Activated T-helper 1 cell treated with anti-CD3 and anti-CD28 coated beads, Interleukin-2, amount 50 U/mL, for 16 hours (primary cell): ENCODE data around the gene MRPL21.

Experiments
- DNase-seq, 2 donors: peaks; one replicate each; pipeline ENCODE4 v3.0.0-alpha.2; 2020; ENCODE audit warnings: low read depth in 1 of 2, low spot score in 1 of 2

The MRPL21 gene

DNA sequence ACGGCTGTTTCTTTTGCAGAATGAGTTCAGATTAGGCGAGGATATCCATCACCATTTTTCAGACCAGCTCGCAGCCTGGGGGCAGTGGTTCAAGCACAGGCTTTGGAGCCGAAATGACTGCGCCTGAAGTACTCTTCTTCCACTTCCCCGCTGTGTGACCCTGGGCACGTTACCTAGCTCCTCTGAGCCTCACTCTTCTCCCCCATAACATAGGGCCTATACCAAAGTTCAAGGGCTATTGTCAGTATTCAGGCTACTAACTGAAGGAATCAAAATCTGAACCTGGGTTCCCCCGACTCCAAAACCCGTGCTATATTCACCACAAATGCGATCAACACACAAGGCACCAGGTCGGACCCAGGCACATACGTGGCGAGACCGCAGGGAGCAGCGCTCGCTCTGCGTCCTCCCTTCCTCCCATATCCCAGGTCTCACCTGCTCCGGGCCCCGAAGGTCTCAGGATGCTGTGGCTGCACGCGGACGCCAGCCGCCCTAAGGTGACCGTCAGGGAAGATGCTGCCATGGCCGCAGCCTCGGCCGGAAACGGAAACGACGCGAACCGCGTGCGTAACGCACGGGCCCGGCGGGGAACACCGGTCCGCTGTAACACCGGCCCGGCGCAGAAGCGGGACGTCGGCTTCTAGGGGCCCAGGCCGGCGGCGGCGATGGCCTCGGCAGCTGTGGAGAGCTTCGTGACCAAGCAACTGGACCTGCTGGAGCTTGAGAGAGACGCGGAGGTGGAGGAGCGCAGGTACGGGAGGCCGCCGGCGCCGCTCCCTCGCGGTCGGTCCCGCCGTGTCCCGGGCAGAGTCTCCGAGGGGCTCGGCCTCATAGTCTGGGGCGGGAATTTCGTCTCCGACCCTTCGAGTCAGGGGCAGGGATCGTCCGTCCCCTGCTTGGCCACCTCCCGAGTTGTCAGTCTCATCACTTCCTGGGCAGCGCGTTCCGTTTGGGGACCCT, at the start of gene MRPL21, which contains the start of gene IGHMBP2:
MRPL21 (minus strand) TSS at position 545 of the 960 bp plus-strand sequence; CDS start at position 523, 22 bp downstream.
IGHMBP2 (plus strand) TSS at position 604 of the 960 bp plus-strand sequence; CDS start at position 666, 62 bp downstream.
- DNase-seq = peak; percentile 66 to 75

DNA sequence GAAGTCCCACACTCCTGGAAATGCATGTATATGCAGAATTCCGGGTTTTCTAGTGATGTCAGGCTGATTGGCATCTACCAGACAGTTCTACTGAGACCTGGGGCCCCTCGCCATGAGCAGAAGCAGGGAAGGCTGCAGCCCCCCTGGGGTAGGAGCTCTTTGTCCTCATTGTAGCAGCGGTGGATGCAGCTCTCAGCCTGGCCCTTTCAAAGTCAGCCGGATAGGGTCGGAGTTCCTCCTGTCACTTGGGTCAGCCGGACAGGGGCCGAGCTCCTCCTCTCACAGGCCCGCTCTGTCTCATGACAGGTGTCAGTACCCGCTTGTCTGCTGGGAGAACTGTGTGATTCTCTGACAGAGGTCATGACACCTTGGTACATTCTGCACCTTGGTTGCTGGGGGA, 47.1 kb upstream of the MRPL21 start:
- DNase-seq = no peak

- no peak for DNase-seq
Measured at GRCh38 chr11:68950270-68950669, 46.6 kb upstream of the MRPL21 start.

DNA sequence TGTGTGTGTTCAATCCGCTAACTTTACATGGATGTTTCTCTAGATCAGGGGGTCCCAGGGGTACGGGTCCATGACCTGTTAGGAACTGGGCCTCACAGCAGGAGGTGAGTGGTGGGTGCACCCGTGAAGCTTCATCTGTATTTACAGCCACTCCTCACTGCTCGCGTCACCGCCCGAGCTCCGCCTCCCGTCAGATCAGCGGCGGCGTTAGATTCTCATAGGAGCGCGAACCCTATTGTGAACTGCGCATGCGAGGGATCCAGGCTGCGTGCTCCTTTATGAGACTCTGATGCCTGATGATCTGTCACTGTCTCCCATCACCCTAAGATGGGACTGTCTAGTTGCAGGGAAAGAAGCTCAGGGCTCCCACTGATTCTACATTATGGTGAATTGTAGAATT, 45.3 kb upstream of the MRPL21 start:
- DNase-seq = no peak

GRCh38 chr11:68948496-68948895, 44.9 kb upstream of the MRPL21 start:
- no peak for DNase-seq

DNA sequence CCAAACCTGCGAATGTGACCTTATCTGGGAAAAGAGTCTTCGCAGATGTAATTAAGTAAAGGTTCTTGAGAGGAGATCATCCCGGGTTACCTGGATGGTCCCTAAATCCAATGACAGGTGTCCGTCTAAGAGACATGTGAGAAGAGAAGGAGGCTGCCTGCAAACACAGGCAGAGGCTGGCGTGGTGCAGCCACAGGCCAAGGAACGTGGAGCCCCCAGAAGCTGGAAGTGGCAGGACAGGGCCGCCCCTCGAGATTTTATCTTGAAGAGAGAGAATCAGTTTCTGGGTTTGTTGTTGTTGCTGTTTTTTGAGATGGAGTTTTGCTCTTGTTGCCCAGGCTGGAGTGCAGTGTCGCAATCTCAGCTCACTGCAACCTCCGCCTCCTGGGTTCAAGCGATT, 43.5 kb upstream of the MRPL21 start:
- no peak for DNase-seq

- no peak for DNase-seq
Measured at GRCh38 chr11:68946416-68947090, 42.9 kb upstream of the MRPL21 start.

DNA sequence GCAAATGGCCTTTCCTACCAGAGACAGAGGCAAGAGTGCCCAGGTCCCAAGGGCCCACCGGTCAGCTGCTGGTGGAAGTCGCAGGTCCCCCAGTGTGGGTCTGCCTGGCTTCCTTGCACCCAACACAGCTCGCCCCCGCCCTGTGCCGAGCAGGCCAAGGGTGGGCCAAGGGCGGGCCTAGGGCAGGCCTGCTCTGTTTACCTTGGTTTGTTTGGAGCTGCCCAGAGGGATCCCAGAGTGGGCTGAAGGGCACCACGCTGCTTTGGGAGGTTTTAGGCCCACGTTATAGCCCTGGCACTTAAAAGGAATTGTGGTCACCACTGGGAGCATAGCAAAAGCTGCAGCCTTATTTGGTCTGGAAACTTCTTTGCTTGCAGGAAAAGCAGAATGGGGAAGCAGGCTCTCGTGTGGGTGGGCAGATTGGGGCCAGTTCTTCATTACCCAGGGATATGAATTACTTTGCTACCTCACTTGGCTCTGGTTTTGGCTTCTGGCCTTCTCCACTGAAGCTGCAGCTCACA, 39.2 kb upstream of the MRPL21 start:
- no peak for DNase-seq

DNA sequence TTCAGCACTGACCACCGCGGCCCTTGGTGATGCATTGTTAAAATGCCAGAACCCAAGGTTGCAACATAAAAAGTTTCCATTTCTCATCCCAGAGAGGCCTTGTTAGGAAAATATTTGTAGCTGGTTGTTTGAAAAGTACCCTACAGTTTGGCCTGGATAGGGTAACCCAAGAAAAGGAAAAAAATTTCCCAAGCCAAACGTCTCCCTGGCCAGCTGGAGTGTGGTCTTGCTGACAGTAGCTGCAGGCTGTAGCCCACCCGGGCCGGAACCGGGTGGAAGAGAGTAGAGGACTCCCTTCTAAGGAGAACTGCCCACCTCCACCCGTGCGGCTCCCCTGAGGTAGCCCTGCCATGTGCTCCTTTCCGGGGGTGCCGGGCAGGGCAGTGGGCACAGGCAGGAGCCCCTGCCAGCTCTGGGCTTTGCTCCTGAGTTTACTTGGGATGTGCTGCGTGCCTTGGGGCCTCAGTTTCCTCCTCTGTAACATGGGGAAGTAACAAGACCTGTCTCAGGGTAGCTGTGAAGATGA, 38.5 kb upstream of the MRPL21 start:
- no peak for DNase-seq

- no peak for DNase-seq
Measured at GRCh38 chr11:68941324-68942094, 37.9 kb upstream of the MRPL21 start.

- DNase-seq = no peak
Measured at GRCh38 chr11:68940651-68941323, 37.2 kb upstream of the MRPL21 start.

DNA sequence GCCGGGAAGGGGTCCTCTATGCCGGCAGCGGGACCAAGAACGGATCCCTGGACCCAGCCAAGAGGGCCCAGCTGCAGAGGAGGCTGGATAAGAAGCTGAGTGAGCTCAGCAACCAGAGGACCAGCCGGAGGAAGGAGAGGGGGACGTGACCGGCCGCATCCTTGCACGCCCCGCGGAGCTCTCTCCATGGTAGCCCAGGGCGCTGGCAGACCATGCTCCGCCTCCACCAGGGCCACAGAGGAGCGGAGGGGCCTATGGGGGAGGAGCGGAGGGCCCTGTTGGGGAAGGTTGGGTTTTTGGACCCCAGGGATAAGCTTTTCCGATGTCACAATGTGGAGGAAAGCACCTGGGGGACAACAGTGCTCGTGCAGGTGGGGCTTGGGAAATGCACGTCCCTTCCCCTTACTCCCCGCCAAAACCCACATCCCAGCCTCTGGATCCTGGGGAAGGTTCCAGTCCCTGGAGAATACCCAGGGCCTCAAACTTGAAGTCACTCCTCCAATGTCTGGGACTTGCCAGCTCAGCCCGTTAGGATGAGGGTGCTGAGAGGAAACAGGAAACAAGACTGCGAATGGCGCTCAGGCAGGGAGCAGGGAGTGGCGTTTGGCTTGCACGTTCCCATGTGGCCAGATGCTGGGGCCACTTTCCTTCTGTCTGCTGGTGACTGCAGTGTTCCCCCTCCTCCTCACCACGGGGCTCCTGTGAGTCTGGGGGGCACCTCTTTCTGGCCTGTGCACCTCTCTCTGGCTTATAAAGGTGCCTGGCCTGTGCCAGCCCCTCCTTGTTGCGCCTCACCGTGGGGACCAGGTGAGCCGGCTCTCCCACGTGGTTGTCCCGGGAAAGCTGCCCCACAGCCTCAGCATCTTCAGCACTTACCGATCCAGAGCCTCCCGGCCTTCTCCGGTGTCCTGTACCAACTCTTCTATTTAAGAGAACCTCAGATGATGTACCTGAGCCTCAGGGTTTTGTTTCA, 36.2 kb upstream of the MRPL21 start:
- DNase-seq = no peak

GRCh38 chr11:68938816-68939582, 35.4 kb upstream of the MRPL21 start:
- no peak for DNase-seq

DNA sequence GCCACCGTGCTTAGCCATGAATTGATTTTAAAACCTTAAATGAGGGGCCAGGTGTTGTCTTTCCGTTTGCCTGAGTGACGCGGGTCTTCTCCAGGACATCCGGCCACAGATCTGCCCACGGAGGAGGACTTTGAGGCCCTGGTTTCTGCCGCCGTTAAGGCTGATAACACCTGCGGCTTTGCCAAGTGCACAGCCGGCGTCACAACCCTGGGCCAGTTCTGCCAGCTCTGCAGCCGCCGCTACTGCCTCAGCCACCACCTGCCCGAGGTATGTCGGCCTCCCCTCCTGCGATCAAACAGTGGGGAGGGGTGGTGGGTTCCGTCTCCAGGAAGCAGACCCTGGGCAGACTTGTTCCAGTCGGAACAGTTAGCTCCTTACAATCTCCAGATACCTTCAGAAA, 34.5 kb upstream of the MRPL21 start:
- no peak for DNase-seq

DNA sequence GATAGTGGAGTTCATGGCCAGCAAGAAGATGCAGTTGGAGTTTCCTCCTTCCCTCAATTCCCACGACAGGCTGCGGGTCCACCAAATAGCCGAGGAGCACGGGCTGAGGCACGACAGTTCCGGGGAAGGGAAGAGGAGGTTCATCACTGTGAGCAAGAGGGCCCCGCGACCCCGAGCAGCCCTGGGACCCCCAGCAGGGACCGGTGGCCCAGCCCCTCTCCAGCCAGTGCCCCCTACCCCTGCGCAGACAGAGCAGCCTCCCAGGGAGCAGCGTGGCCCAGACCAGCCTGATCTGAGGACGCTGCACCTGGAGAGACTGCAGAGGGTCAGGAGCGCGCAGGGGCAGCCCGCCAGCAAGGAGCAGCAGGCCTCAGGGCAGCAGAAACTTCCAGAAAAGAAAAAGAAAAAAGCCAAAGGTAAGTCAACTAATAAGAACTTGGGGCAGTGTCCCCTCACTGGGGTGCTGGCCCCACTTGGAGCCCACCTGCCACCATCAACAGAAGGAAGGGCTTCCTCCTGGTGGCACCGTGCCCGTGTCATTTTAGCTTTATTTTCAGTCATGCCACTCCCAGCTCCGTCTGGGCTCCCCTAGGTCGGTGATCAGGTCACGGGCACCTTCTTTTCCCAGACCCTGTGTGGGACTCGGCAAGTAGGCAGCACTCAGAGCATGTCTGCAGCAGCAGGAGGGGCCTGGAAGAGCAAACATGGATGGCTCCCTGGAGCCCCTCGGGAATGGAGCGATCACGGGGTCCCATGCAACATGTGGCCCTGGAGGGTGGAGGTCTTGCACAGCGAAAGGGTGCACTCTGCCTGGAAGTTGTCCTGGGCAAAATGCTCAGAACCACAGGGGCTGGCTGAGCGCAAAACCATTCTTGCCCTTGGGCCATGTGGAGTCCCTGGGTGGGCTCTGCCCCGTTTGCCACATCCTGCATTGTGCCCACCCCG, 33.3 kb upstream of the MRPL21 start:
- DNase-seq = no peak

- no peak for DNase-seq
Measured at GRCh38 chr11:68936358-68936636, 32.7 kb upstream of the MRPL21 start.

DNA sequence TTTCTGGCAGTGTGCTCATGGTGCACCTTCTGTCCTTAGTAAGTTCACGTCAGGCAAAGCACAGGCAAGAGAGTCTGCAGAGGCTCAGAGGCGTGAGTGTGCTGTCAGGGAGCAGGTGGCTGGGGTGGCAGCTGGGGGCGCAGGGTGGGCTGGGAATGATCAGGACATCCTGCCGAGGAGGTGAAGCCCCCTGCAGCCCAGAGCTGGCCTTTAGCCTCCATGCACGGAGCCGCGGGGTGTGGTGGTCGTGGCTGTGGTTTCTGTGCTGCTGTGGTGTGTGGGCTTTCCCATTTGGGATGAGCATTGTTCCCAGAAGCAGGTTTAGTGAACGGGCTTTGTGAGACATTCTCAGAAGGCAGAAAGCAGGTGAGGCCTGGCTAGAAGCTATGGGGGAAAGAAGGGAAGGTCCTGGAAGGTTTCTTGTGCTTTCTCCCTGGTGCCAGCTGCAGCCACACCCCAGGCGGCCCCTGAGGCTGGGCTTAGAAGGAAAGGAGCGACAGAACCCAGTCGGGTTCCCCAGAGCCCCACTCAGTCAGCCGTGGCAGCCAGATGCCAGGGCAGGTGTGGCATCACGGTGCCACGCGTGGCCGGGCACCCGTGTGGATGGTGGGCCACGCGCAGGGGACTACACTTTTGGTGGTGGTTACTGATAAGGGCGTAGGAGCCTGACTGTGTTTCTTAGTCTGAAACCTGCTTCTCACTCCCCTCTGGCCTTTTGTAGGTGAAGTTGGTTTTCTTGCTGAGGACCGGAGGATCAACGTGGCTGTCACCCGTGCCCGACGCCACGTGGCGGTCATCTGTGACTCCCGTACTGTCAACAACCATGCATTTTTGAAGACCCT, 32.1 kb upstream of the MRPL21 start:
- DNase-seq = no peak
